Activated CD4-positive, alpha-beta T cell treated with anti-CD3 and anti-CD28 coated beads, Interleukin-2, Interleukin-4, amounts not matched to agents 100 ng/mL and 50 ng/mL, durations not matched to agents 16 hours and 8 hours (primary cell): ENCODE measurements around the gene CD69.
"Not testable (repeated sequence)": the region's sequence is repeated elsewhere in the genome, so short reads cannot be mapped to it uniquely, and the experiment has no call there.

ENCODE experiments used
- DNase-seq: peaks from one replicate; pipeline ENCODE4 v3.0.0-alpha.2; 2020; ENCODE audit warnings: low spot score

The CD69 gene

GRCh38 chr12:9750276-9751203 is 10.2 kb downstream of the CD69 start:
- DNase-seq: peak; percentile 85

GRCh38 chr12:9749640-9750039 is 11.1 kb downstream of the CD69 start:
- DNase-seq: no peak

- DNase-seq: no peak
These were observed 15.5 kb downstream of the CD69 start for GRCh38 chr12:9745199-9745598.

- DNase-seq: no peak
These were observed 18.0 kb downstream of the CD69 start for GRCh38 chr12:9742661-9743060.

- DNase-seq: peak; percentile 91
These were observed 19.0 kb downstream of the CD69 start for GRCh38 chr12:9741726-9742125.

- DNase-seq: no peak
These were observed 20.5 kb downstream of the CD69 start for GRCh38 chr12:9740106-9740750.

GRCh38 chr12:9739404-9740105 is 21.1 kb downstream of the CD69 start:
- not testable (repeated sequence) for DNase-seq

GRCh38 chr12:9738905-9739304 is 21.8 kb downstream of the CD69 start:
- DNase-seq: not testable (repeated sequence)

- DNase-seq: peak; percentile 44
These were observed 23.6 kb downstream of the CD69 start for GRCh38 chr12:9736936-9737705.

GRCh38 chr12:9735601-9736000 is 25.1 kb downstream of the CD69 start:
- DNase-seq: no peak

- DNase-seq: peak; percentile 71
These were observed 27.7 kb downstream of the CD69 start, which contains the start of gene CLECL1 for GRCh38 chr12:9732921-9733461. Gene CLECL1, minus strand, starts transcription at chr12:9733097.

GRCh38 chr12:9731797-9732196 is 28.9 kb downstream of the CD69 start:
- no peak for DNase-seq

- no peak for DNase-seq
These were observed 29.3 kb downstream of the CD69 start for GRCh38 chr12:9731393-9731792.

- no peak for DNase-seq
These were observed 30.1 kb downstream of the CD69 start for GRCh38 chr12:9730591-9730990.

GRCh38 chr12:9730011-9730410 is 30.7 kb downstream of the CD69 start:
- DNase-seq: no peak

- DNase-seq: no peak
These were observed 31.6 kb downstream of the CD69 start for GRCh38 chr12:9729082-9729481.

GRCh38 chr12:9727813-9728212 is 32.9 kb downstream of the CD69 start:
- DNase-seq: no peak

GRCh38 chr12:9725213-9725870 is 35.4 kb downstream of the CD69 start:
- no peak for DNase-seq

- DNase-seq: no peak
These were observed 36.7 kb downstream of the CD69 start for GRCh38 chr12:9724023-9724422.

GRCh38 chr12:9721394-9722092 is 39.2 kb downstream of the CD69 start:
- DNase-seq: no peak
